Astrocyte of the spinal cord (primary cell): Measurements from ENCODE around the gene ATF4.

Experiments used
- DNase-seq: peaks from one replicate; pipeline ENCODE4 v3.0.0; 2011; ENCODE audit warnings: low read depth, low spot score
- H3K4me3 ChIP-seq: 2 replicates; pipeline ENCODE4 v1.5.1; 2011; ENCODE audit warnings: low read depth, mild to moderate bottlenecking, low read length, moderate library complexity
- CTCF ChIP-seq: IDR thresholded peaks from 2 replicates; pipeline ENCODE4 v1.5.1; 2012; ENCODE audit warnings: low read depth, mild to moderate bottlenecking, low read length, inconsistent platforms
- in situ Hi-C: cut with HindIII; loops from 2 replicates; pipeline ENCODE4 v1.10.0; 2017; ENCODE audit warnings: low sequenced_read_pairs

The ATF4 gene

GRCh38 chr22:39494471-39495120 is 25.8 kb upstream of the ATF4 start:
- no peak for TF ChIP-seq CTCF
- in situ Hi-C loops: no loop called here
- DNase-seq: no peak
- no peak overlapping the region for H3K4me3 ChIP-seq

GRCh38 chr22:39496131-39496838 is 24.1 kb upstream of the ATF4 start:
- H3K4me3 ChIP-seq: no peak overlapping the region
- in situ Hi-C loops: no loop called here
- peak; percentile 90 for TF ChIP-seq CTCF
- DNase-seq: peak; percentile 55

GRCh38 chr22:39497429-39497828 is 22.9 kb upstream of the ATF4 start:
- no peak for TF ChIP-seq CTCF
- in situ Hi-C loops: no loop called here
- no peak for DNase-seq
- no peak overlapping the region for H3K4me3 ChIP-seq

- in situ Hi-C loops: no loop called here
- H3K4me3 ChIP-seq: no peak overlapping the region
- no peak for DNase-seq
- no peak for TF ChIP-seq CTCF
Observed at GRCh38 chr22:39498368-39498767, 22.0 kb upstream of the ATF4 start.

- H3K4me3 ChIP-seq: no peak overlapping the region
- DNase-seq: no peak
- in situ Hi-C loops: no loop called here
- no peak for TF ChIP-seq CTCF
Observed at GRCh38 chr22:39498802-39499201, 21.6 kb upstream of the ATF4 start.

- no peak overlapping the region for H3K4me3 ChIP-seq
- DNase-seq: no peak
- no peak for TF ChIP-seq CTCF
- in situ Hi-C loops: no loop called here
Observed at GRCh38 chr22:39500101-39500500, 20.3 kb upstream of the ATF4 start.
